SW480 (cell line): ENCODE data around the gene BCAN.
"Not testable (repeated sequence)": the region's sequence is repeated elsewhere in the genome, so short reads cannot be mapped to it uniquely, and the experiment has no call there.

ENCODE experiments used
- DNase-seq: peaks from one replicate; pipeline ENCODE4 v3.0.0-alpha.2; 2016; ENCODE audit warnings: low spot score

The BCAN gene

GRCh38 chr1:156641761-156642264 is at the start of gene BCAN:
TSS of gene BCAN (plus strand) at chr1:156642117. CDS start at chr1:156646055, 3,938 bp downstream.
- no peak for DNase-seq

GRCh38 chr1:156592158-156592909 is 49.6 kb upstream of the BCAN start:
- no peak for DNase-seq

- no peak for DNase-seq
These were observed 48.8 kb upstream of the BCAN start for GRCh38 chr1:156592910-156593660.

GRCh38 chr1:156593661-156593989 is 48.3 kb upstream of the BCAN start:
- no peak for DNase-seq

- DNase-seq, result no peak
These were observed 47.7 kb upstream of the BCAN start for GRCh38 chr1:156594190-156594589.

- no peak for DNase-seq
These were observed 46.9 kb upstream of the BCAN start for GRCh38 chr1:156595016-156595415.

- no peak for DNase-seq
These were observed 45.5 kb upstream of the BCAN start for GRCh38 chr1:156596426-156596825.

GRCh38 chr1:156598125-156598524 is 43.8 kb upstream of the BCAN start:
- no peak for DNase-seq

GRCh38 chr1:156598731-156599432 is 43.0 kb upstream of the BCAN start:
- DNase-seq, result no peak

- DNase-seq, result peak; percentile 49
These were observed 42.1 kb upstream of the BCAN start for GRCh38 chr1:156599811-156600210.

- no peak for DNase-seq
These were observed 41.2 kb upstream of the BCAN start for GRCh38 chr1:156600733-156601121.

GRCh38 chr1:156601122-156601830 is 40.6 kb upstream of the BCAN start, which contains the start of gene GPATCH4:
TSS of gene GPATCH4 (minus strand) at chr1:156601479.
- peak; percentile 71 for DNase-seq

- no peak for DNase-seq
These were observed 40.0 kb upstream of the BCAN start for GRCh38 chr1:156601892-156602291.

- no peak for DNase-seq
These were observed 39.3 kb upstream of the BCAN start for GRCh38 chr1:156602557-156602993.

GRCh38 chr1:156607344-156607743 is 34.6 kb upstream of the BCAN start:
- DNase-seq, result not testable (repeated sequence)

GRCh38 chr1:156608036-156608674 is 33.8 kb upstream of the BCAN start:
- peak; percentile 84 for DNase-seq

GRCh38 chr1:156608981-156609380 is 32.9 kb upstream of the BCAN start:
- DNase-seq, result peak; percentile 48

GRCh38 chr1:156610072-156610471 is 31.8 kb upstream of the BCAN start:
- DNase-seq, result not testable (repeated sequence)

- no peak for DNase-seq
These were observed 29.3 kb upstream of the BCAN start for GRCh38 chr1:156612666-156613065.

GRCh38 chr1:156615946-156616345 is 26.0 kb upstream of the BCAN start:
- DNase-seq, result no peak

- DNase-seq, result no peak
These were observed 25.5 kb upstream of the BCAN start for GRCh38 chr1:156616463-156616862.
